Measurements from ENCODE around the gene GIMAP4.

GRCh38 chr7:150560486-150560885 lies 6.7 kb upstream of the GIMAP4 start:
- TF ChIP-seq CTCF (IDR thresholded peaks at IDR 0.05; ENCODE audit: low read depth, low read length): no peak
- no peak for TF ChIP-seq MAX (IDR thresholded peaks at IDR 0.05; ENCODE audit: low read depth, low read length)
- TF ChIP-seq POLR2A (IDR thresholded peaks at IDR 0.05; ENCODE audit: extremely low read depth, insufficient read length): no peak

All from NB4 (cell line).